Measurements from ENCODE around the gene NVL.

DNA sequence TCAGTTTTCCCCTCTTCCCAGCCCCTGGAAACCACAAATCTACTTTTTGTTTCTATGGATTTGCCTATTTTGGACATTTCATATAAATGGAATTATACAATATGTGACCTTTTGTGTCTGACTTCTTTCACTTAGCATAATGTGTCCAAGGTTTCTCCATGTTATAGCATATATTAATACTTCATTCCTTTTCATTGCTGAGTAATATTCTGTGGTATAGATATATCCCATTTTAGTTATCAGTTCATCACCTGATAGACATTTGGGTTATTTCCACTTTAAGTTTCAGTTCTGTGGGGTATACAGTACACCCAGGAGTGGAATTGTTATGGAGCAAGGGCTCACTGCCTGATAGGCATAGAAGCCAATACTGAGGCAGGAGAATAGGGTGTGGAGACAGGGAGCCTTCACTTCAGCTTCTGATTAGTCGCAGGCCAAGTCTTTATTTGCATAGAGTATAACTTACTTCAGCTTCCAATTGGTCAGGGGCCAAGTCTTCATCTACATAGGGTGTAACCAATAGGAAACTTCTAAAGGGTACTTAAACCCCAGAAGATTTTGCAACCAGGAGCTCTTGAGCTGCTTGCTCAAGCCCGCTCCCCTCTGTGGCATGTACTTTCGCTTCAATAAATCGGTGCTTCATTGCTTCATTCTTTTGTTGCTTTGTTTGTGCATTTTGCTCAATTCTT lies 8.3 kb upstream of the NVL start:
- no peak for TF ChIP-seq EZH2 (IDR thresholded peaks at IDR 0.05; ENCODE audit: insufficient read depth, low read length)
- no peak for TF ChIP-seq CTCF (IDR thresholded peaks at IDR 0.05; ENCODE audit: insufficient read depth, low read depth, low read length)

Measured in astrocyte (in vitro differentiated cells and primary cell).